Jurkat, Clone E6-1 (cell line): Measurements from ENCODE around the gene LHX5.

Experiments
- DNase-seq: peaks from one replicate; pipeline ENCODE4 v3.0.0-alpha.2; 2011; ENCODE audit warnings: low read depth, low spot score
- H3K4me3 ChIP-seq: 2 replicates; pipeline ENCODE4 v1.5.1; 2011; ENCODE audit warnings: mild to moderate bottlenecking, low read length, control low read depth, moderate library complexity

Gene LHX5

GRCh38 chr12:113467502-113468364, 3.9 kb downstream of the LHX5 start:
- no peak for DNase-seq
- H3K4me3 ChIP-seq = no peak overlapping the region

DNA sequence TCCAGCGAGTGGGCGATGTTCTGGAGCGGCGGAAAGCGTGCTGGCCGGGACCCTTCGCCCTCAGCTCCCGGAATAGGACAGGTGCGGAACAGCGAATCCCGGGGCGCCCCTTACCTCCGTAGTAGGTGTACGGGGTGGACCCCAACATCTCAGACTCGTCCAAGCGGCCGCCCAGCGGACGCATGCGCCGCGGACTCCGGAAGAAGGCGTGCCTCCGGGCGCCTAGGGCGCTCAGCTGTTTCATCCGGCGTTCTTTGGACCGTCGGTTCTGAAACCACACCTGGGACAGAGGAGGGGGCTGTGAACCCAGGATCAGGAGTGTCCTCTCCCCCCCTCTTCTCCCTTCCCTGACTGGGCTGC, 4.5 kb downstream of the LHX5 start:
- DNase-seq = no peak
- H3K4me3 ChIP-seq = no peak overlapping the region

GRCh38 chr12:113466454-113467141, 5.1 kb downstream of the LHX5 start:
- no peak overlapping the region for H3K4me3 ChIP-seq

GRCh38 chr12:113465808-113466453, 5.7 kb downstream of the LHX5 start:
- no peak overlapping the region for H3K4me3 ChIP-seq
- DNase-seq = no peak

More at GRCh38 chr12:113466454-113467141, 5.1 kb downstream of the LHX5 start:
- DNase-seq = no peak

DNA sequence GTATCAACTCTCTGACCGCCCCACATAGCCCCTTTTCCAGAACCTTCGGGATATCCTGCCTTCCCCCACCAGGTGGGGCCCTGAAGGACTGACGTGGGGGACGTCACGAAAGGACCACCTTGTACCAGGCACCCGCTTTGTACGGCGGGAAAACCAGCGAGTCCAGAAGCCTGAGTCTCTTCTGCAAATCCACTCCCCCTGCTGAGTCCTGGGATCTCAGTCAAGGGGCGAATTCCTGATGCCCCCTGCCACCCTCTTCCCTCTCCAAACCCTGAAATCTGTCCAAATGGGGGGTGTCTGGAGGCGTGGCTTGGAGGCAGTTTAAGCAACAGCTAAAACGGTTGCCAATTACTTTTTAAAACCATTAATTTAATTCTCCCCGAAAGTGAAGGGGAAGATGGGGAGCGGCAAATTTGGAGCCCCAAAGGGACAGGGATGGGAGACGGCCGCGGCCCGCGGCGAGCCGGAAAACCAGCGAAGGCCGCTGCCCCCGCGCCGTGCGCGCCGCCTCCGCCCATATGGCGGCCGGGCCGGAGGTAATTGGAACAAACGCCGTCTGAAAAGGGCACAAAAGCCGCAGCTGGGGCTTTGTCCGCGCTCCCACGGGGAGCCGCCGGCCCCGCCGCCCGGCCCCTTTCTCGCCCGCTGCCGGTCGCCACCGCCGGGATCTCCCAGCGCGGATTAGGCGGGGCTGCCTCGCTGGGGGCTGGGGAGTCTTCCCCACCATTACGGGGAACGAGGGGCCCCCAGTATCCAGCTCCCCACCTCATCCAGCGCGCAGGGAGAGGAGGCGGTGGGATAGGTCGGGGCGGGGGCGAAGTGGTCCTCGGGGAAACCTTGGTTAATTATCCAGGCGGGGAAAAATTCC, 6.6 kb downstream of the LHX5 start:
- no peak for DNase-seq
- no peak overlapping the region for H3K4me3 ChIP-seq

DNA sequence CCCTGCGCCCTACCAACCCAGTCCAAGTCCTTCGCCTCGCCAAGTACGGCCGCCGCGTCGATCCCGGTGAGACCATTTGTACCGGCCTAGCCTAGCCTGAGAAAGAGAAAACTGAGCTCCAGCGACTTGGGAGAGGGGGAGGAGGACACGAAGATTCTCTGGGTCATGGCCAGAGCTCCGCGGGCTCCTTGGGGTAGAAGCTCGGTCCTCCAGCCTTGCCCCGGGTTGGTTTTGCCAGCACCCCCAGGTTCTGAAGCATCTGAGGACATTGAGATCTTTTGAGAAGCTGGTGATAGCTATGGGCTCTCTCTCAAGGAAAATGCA, 7.3 kb downstream of the LHX5 start:
- no peak overlapping the region for H3K4me3 ChIP-seq
- DNase-seq = no peak

DNA sequence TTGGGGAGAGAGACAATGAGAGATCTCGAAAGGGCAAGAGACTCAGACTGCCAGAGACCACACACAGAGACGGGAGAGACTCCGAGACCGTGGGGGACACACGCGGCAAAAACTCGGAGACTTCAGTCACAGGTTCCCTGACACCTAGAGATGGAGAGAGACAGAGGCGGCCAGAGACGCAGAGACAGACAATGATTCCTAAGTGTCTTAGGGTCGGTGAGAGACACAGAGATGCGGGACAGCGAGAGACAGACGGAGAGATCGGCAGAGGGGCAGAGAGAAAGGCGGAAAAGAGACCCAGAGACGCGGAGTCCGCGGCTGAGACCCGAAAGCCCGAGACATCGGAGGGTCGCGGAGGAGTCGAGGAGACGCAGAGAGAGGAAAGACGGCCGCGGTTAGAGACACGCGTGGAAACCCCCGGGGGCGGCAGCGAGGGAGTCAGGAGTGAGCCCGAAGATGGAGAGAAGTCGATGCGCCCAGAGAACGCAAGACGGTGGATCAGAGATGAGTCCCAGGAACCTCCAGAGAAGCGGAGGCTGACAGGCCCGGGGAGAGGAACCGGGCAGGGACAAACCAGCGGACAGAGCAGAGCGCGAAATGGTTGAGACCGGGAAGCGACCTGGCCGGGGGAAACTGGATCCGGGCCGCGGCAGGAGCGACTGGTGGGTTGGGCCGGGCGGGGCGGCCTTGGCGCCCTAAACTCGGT, 7.8 kb downstream of the LHX5 start:
- no peak overlapping the region for H3K4me3 ChIP-seq

GRCh38 chr12:113462998-113463745, 8.5 kb downstream of the LHX5 start:
- no peak for DNase-seq
- no peak overlapping the region for H3K4me3 ChIP-seq

More for the DNA sequence above, 7.8 kb downstream of the LHX5 start:
- DNase-seq = no peak

DNA sequence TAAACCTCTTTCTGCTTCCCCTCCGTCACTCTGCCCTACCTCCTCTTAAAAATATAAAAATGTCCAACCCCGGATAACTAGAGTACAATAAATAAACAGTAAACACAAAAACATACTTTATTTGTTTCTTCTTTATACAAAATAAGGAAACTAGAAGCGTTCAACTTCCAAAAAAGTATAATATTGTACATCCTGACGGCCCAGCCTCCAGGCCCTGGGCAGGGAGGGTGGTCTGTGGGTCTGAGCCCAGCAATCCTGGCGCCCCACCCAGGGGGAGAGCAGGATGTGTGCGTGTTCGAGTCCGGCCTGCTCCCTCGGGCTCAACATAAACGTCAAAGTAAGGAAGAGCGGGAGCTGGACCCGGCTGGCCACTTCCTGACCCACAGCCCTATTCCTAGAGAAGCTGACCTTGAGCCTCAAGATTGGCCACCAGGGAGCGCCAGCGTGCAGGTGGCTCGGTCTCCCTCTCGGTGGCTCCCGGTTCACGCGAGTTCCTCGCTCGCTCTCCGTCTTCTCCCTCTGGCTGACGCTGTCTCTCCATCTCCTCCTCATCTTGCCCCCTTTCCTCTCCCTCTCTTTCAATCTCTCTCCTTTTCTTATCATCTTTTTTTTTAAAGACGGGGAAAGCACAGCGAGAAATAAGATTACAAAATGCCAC, 9.4 kb downstream of the LHX5 start:
- 0 out of 2 replicates have a peak overlapping the region, but pooled peaks have one; percentile 5 for H3K4me3 ChIP-seq
- DNase-seq = peak; percentile 19

- no peak for DNase-seq
These were observed 10.0 kb downstream of the LHX5 start for GRCh38 chr12:113461666-113462065.

GRCh38 chr12:113459981-113460380, 11.7 kb downstream of the LHX5 start:
- no peak for DNase-seq
- no peak overlapping the region for H3K4me3 ChIP-seq

More at GRCh38 chr12:113461666-113462065, 10.0 kb downstream of the LHX5 start:
- H3K4me3 ChIP-seq = no peak overlapping the region

DNA sequence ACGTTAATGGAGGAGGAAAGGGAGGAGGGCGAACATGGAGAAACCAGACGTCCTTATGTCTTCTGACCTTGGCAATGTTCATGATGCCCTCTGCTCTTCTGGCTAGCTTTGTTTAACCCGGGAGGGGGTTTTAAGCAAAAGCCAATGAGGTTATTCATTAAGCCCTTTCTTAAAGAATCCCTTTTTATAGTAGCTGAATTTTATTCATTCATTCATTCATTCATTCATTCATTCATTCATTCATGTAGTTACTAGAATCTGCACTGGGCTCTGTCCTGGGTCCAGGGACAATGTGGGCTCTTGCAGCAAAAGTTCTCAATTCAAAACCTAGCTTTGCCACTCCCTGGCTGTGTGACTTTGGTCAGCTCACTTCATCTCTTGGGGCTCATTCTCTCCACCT, 14.0 kb downstream of the LHX5 start:
- no peak overlapping the region for H3K4me3 ChIP-seq
- DNase-seq = no peak

DNA sequence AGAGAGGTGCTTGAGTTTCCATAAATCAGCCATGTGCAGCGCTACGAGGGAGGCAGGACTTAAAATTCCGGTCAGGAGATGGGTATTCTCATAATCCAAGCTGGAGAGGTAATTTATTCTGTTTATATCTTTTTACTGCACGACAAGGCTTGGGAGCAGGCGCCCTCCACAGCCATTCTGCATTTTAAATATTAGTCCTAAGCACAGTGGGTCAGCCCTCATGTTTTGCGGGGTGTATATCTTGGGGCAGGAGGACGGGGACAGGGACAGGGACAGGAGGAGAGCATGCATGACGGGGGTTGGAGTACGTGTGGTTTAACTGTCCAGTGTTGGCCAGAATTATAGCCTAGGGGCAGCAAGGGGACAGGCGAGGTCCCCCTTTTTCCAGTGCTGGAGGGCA, 14.5 kb downstream of the LHX5 start:
- H3K4me3 ChIP-seq = no peak overlapping the region
- no peak for DNase-seq

GRCh38 chr12:113456761-113457160, 14.9 kb downstream of the LHX5 start:
- H3K4me3 ChIP-seq = no peak overlapping the region
- no peak for DNase-seq

GRCh38 chr12:113456199-113456598, 15.5 kb downstream of the LHX5 start:
- DNase-seq = no peak
- no peak overlapping the region for H3K4me3 ChIP-seq

GRCh38 chr12:113453330-113453729, 18.3 kb downstream of the LHX5 start:
- H3K4me3 ChIP-seq = no peak overlapping the region

GRCh38 chr12:113452458-113452857, 19.2 kb downstream of the LHX5 start:
- no peak for DNase-seq
- H3K4me3 ChIP-seq = no peak overlapping the region

More at GRCh38 chr12:113453330-113453729, 18.3 kb downstream of the LHX5 start:
- no peak for DNase-seq
